ENCODE results near the gene PVR.
A peak's percentile ranks its signal among the peaks of the same experiment; 100 is the strongest.
"Not testable (repeated sequence)": the region's sequence is repeated elsewhere in the genome, so short reads cannot be mapped to it uniquely, and the experiment has no call there.

PVR gene

DNA sequence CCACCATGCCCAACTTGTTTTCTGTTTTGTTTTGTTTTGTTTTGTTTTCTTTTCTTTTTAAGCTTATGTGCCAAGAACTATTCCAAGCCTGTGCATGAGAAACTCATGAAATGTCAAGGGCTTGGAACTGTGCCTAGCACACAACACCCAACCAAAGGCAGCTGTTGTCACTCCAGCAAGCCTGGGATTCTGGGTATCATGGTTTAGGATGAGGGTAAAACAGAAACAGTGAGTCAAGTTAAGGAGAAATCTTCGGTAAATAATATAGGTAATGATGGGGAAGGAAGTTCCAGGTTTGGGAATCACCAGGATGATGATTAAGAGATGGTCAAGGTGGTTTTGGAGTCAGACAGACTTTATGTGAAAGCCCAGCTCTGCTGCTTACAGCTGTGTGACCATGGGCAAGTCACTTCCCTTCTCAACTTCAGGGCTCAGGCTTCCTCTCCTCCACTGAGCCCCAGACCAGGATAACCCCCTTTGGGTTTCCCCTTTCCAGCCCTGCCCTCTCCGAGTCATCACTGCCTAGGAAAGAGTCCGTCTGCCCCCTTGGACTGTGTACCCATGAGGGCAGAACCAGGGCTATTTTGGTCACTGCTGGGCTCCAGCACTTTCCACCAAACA, 5.0 kb downstream of the PVR start:
- DNase-seq, result no peak

DNA sequence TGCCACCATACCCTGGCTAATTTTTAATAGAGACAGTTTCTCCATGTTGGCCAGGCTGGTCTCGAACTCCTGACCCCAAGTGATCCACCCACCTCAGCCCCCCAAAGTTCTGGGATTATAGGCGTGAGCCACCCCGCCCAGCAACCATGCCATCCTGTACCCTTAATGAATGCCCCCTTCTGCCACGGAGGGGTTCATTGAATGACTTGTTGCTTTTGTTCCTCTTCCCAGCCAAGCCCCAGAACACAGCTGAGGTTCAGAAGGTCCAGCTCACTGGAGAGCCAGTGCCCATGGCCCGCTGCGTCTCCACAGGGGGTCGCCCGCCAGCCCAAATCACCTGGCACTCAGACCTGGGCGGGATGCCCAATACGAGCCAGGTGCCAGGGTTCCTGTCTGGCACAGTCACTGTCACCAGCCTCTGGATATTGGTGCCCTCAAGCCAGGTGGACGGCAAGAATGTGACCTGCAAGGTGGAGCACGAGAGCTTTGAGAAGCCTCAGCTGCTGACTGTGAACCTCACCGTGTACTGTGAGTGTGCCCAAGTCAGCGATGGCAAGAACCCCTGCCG, 6.0 kb downstream of the PVR start:
- DNase-seq, result no peak

DNA sequence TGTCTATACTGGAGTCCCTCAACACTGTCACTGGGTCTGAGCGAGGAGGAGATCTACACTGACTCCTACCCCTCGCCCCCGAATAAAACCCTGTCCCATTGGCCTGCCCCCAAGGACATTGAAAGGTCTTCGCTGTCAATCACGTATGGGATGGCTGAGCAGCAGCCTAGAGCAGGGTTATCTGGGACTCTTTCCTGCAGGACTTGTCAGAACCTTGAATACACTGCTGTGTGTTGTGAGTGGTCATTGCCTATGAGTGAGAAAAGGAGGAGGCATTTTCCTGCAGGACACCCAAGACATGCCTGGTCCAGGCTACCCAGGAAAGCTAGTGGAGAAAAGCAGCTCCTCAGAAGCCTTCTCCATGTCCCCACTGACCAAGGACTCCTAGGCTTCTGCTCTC, 9.6 kb downstream of the PVR start:
- DNase-seq, result no peak

DNA sequence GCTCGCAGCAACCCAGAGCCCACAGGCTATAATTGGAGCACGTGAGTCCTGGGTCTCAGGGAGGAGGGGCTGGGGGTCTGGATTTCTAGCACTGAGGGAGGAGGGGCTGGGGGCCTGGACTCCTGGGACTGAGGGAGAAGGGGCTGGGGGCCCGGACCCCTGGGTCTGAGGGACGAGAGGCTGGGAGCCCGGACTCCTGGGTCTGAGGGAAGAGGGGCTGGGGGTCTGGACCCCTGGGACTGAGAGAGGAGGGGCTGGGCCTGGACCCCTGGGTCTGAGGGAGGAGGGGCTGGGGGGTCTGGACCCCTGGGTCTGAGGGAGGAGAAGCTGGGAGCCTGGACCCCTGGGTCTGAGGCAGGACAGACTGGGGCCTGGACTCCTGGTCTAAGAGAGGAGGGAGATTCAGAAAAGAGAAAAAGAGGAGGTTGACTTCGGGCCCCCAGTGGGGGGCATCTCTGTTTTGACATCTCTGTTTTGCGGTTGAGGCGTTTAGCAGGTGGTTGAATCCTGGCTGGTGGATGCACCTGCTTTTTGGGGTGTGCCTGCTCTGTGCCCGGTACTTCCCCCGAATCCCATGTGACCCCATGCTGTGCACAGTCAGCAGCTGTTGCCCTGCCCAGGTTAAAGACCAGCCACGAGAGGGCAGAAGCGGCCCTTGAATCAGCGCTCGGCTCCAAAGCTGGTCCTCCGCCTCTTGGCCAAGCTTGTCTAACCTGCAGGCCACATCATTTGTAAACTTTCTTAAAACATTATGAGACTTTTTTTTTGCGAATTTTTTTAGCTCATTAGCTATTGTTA, 10.5 kb downstream of the PVR start:
- DNase-seq, result peak; percentile 78

DNA sequence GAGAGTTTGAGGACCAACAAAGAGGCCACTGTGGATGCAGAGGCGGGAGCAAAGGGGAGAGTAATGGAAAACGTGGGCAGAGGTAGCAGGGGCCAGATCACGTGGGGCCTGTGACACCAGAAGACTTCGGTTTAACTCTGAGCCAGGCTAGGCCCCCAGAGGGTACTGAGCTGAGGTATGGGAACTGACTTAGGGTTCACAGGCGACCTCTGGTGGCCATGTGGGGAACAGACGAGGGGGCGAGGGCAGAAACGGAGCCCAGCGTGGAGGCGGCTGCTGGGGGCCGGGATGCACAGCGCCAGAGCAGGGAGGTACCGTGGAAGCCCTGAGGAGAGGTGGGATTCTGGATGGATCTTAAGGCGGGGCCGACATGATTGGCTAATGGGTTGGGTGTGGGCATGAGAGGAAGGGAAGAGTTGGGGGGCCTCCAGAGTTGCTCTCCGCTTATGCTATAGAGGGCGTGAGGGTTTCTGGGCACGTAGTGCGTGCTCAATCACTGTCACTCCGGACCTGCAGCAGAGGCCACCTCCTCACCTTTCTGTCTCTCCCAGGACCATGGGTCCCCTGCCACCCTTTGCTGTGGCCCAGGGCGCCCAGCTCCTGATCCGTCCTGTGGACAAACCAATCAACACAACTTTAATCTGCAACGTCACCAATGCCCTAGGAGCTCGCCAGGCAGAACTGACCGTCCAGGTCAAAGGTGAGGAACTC, 13.7 kb downstream of the PVR start:
- peak; percentile 70 for DNase-seq

DNA sequence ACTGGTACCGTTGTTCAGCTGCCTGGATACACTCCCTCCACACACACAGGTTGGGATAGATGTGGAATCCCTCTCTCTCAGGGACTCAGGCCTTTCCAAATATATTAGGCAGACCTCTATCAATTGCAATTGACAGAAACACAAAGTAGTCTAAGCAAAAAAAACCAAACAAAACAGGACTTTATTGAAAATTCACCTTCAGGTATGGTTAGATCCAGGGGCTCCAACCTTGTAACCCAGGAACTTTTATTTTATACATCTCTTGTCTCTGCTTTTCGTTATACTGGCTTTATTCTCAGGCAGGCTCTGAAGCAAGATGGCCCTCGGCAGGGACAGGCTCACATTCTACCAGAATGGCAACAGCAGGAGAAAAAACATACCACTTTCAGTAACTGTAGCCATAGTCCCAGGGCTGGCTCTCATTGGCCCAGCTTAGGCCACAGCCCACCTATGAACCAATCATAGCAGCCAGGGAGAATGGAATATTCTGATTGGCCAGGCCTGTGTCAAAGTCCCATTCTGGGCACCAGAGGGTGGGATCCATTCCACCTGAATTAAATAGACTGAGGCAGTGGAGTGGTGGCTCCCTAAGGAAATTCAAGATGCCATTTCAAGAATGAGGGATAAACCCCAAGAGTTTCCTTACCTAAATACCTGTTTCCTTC, 14.5 kb downstream of the PVR start:
- DNase-seq, result no peak

DNA sequence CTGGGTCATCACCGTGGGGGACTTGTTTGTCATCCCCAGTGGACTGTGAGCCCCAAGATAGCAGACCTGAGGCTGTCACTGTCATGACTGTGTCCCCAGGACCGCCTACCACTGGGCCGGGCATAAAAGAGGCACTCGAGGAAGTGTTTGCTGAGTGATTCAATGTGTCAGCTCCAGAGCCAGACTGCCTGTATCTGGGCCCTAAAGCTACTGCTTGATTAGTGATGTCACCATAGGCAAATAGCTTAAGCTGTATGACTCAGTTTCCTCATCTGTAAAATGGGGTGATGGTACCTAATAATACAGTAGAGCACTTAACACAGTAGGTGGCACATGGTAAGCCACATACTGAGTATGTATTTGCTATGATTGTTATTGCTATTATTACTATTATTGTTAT, 16.4 kb downstream of the PVR start:
- DNase-seq, result no peak

DNA sequence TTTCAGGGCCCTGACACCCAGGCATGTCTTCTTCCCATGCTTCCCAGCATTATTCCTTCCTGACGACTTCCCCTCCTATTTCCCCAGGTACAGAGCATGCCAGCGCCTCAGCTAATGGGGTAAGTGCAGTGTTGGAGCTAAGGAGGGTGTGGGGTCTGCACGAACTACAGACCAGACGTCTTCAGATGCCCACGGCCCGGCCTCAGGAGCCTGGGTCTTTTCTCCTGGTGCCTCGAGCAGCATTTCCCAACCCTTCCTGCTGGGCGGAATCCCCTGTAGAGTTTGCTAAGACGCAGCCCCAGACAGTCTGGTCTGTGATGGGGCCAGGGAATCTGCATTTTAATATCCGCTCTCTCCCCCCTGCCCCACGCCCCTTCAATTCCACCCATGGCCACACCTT, 17.5 kb downstream of the PVR start:
- no peak for DNase-seq

DNA sequence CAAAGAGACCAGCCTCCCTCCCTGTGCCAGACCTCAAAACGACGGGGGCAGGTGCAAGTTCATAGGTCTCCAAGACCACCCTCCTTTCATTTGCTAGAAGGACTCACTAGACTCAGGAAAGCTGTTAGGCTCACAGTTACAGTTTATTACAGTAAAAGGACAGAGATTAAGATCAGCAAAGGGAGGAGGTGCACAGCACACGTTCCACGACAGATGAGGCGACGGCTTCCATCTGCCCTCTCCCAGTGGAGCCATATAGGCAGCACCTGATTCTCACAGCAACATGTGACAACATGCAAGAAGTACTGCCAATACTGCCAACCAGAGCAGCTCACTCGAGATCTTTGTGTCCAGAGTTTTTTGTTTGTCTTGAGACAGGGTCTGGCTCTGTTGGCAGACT, 18.2 kb downstream of the PVR start:
- no peak for DNase-seq

DNA sequence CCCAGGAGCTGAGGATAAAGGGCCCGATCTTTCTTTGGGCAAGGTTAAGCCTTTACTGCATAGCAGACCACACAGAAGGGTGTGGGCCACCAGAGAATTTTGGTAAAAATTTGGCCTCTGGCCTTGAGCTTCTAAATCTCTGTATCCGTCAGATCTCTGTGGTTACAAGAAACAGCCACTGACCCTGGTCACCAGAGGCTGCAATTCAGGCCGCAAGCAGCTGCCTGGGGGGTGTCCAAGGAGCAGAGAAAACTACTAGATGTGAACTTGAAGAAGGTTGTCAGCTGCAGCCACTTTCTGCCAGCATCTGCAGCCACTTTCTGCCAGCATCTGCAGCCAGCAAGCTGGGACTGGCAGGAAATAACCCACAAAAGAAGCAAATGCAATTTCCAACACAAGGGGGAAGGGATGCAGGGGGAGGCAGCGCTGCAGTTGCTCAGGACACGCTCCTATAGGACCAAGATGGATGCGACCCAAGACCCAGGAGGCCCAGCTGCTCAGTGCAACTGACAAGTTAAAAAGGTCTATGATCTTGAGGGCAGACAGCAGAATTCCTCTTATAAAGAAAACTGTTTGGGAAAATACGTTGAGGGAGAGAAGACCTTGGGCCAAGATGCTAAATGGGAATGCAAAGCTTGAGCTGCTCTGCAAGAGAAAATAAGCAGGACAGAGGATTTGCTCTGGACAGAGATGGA, 19.1 kb downstream of the PVR start:
- no peak for DNase-seq

DNA sequence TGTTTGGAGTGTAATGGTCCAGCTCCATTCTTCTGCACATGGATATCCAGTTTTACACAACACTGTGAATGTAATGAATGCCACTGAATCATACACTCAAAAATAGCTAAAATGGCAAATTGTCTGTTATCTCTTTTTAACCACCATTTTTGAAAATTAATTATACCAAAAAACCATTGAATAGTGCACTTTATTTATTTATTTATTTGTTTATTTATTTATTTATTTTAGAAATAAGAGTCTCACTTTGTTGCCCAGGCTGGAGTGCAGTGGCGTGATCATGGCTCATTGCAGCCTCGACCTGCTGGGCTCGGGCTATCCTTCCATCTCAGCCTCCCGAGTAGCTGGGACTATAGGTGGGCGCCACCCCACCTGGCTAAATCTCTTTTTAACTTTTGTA, 20.3 kb downstream of the PVR start:
- no peak for DNase-seq

DNA sequence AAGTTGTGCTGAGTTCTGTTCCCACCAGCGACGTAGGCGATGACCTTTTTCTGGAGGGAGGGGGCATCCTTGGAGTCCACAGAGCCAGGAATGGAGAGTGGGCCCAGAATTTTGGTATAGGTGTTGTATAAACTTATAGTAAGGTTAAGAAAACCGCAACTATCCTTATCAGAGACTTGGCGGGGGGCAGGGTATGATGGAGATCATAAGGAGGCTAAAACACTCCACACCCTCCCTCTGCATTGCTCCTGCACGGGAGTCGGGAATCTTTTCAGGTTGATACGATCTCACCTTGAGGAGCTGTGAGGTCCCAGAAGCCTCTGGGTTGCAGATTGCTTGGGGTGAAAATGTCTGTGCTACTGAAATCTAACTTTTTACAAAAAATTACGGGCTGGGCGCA, 21.3 kb downstream of the PVR start:
- DNase-seq, result no peak

DNA sequence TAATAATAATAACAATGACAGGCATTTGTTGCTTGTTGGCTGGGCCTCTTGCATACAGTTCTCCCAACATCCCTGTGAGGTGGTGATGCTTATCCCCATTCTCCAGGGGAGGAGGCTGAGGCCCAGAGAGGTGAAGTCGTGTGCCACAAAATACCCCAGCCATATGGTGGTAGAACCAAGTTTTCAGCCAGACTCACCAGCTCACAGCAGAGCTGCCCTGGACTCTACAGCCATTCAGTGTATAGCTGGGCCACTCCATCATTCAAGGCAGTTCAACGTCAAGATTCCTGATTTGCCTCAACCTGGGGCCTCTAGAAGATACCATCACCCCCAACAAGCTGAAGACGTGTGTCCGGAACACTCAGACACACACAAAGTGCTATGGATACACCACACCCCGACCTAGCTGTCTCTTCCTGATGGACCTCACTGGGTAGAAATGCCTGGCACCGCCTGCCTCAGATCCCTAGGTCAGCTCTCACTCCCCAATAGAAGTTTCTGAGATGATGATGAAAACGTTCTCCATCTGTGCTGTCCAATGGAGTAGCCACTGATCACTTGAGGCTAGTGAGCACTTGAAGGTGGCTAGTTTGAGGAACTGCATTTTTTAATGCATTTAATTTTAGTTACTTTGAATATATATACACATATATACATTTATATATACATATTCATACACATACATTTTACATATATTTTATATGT, 23.3 kb downstream of the PVR start:
- DNase-seq, result no peak

DNA sequence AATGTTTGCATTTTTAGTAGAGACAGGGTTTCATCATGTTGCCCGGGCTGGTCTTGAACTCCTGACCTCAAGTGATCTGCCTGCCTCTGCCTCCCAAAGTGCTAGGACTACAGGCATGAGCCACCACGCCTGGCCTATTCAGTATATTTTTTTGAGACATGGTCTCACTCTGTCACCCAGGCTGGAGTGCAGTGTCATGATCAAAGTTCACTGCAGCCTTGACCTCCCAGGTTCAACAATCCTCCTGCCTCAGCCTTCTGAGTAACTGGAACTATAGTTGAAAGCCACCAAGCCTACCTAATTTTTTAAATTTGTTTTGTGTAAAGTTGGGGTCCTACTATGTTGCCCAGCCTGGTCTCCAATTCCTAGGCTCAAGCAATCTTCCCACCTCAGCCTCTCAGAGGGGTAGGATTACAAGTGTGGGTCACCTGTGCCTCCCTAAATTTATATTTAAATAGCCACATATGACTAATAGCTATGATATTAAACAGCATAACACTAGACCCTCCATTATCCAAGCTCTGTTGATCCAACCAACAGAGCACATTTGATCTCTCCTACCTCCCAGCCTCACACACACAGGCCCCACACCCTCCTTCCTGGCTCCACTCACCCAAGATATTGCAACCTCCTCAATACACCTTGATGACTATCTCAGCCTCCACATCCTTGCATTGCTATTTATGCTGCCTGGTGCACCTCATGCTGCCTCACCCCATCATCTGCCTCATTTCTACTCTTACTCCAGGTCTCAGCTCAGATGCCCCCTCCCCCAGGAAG, 25.5 kb downstream of the PVR start:
- no peak for DNase-seq

DNA sequence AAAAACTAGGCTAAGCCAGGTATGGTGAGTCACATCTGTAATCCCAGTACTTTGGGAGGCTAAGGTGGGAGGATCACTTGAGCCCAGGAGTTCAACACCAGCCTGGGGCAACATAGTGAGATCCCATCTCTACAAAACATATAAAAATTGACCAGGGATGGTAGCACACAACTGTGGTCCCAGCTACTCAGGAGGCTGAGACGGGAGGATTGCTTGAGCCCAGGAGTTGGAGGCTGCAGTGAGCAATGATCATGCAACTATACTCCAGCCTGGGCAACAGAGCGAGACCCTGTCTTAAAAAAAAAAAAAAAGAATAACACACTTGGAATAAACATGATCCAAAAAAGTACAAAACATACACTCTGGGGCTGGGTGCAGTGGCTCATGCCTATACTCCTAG, 26.3 kb downstream of the PVR start:
- not testable (repeated sequence) for DNase-seq

DNA sequence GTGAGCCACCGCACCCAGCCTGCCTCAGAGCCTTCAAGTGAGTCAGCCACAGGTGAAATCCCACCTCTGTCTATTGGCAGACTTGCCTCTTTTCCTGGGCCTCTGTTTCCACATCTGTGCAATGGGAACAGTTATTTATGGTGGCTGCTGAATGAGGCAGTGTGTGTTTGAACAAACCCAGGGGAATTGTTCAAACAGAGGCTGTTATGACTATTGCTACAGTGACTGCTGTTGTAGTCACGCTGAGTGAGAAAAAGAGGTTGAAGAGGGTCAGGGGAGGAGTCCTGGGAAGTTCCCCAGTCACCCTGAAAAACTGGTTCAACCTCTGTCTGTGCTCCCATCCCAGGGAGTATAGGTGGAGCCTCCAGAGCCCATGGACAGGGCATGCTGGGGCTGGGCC, 27.7 kb downstream of the PVR start, which contains the start of gene CEACAM19:
Gene CEACAM19, plus strand, starts transcription at position 83 of the 400 bp plus-strand sequence. CDS start 450 bp downstream, outside the sequence.
- DNase-seq, result no peak

DNA sequence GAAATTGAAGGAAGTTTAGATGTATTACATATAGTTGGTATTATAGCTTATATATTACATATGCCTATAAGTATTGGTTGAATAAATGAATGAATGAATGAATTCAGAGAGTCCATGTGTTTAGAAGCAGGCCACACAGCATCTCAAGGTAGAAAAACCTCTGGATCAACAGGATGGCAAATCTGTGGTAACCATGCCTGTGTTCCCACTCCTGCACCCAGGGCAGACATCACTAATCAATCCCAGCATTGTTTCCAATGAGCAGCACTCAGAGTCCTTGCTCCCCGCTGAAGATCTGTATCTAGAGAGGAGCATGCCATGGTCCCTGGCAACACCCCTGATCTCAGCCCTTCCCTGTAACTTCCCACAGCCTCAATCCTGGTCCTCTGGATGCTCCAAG, 28.5 kb downstream of the PVR start:
- DNase-seq, result no peak

DNA sequence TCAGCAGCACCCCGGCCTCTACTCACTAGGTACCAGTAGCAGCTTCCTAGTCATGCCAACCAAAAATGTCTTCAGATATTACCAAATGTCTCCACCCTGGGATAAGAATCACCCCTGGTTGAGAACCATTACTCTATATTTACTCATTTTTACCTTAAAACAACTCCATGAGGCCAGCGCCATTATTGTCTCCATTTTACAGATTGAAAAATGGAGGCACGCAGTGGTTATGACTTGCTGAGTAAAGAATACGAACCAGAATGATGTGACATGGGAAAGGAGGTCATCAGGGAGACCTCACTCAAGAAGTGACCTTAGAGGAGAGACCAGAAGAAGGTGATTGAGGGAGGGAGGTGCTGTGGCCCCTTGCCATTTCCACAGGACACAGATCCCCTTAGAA, 29.8 kb downstream of the PVR start:
- DNase-seq, result no peak

DNA sequence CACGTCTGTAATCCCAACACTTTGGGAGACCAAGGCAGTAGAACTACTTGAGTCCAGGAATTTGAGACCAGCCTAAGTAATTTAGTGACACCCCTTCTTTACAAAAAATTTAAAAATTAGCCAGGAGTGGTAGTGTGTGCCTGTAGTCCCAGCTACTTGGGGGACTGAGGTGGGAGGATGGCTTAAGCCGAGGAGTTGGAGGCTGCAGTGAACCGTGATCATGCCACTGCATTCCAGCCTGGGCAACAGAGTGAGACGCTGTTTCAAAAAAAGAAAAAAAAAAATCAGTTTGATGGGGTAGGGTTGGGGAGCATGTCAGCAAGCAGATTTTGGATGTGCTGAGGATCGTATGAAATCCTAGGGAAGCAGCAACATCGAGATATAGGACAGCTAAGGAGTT, 31.8 kb downstream of the PVR start:
- no peak for DNase-seq

DNA sequence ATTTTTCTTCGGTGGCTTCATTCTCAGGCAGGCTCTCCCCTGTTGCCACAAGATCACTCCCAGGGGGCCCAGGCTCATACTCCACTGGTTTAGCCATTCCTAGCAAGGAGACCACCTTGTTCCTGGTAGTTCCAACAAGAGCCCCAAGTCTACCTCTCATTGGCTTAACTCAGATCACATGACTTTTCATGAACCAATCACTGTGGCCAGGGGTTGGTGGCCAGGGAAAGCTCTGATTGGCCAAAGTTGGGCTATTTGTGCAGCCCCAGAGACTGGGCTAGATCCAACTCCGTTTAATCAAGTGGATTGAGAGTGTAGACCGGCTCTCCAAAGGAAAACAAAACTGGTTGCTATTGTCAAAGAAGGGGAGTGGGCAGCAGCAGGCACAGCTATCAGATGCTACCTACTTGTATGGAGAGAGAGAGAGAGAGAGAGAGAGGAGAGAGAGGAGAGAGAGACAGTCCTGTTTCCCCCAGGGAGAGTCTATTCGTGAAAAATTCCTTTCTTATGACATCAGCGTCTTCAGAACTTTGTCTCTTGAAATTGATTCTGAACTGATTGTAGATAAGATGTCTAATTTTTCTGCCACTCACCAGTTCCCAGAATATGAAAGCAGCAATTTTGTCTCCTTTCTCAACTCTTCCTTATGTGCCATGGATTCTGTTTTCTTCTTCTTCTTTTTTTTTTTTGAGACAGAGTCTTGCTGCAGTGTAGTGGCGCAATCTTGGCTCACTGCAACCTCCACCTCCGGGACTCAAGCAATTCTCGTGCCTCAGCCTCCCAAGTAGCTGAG, 33.5 kb downstream of the PVR start:
- DNase-seq, result no peak
